K562 (cell line): ENCODE measurements around the gene GALNT7. TPM values are rescaled to one million over a fixed set of nuclear protein-coding genes. Genes with fewer than 3 reads are reported as not detected.

Experiments used
- AFF4 ChIP-seq: sonication (generic); formaldehyde crosslinking; IDR thresholded peaks from 2 replicates; pipeline ENCODE4 v1.8.0; 2023; ENCODE audit warnings: mild to moderate bottlenecking, missing genetic modification reagents
- ATF1 ChIP-seq, 2 experiments: fragments of 450-650 bp in 1 of 2; IDR thresholded peaks; 2 replicates each; pipeline ENCODE4 v1.6.1; 2016; ENCODE audit warnings: missing compliant biosample characterization in 1 of 2, missing genetic modification characterization in 1 of 2
- BRF1 ChIP-seq: IDR thresholded peaks from 3 replicates; pipeline ENCODE4 v1.6.1; 2011; ENCODE audit warnings: borderline replicate concordance, mild to moderate bottlenecking; ENCODE audit not compliant: insufficient read length; ENCODE audit errors: extremely low read depth
- CBFA2T2 ChIP-seq: fragments of 450-650 bp; conservative IDR thresholded peaks from 2 replicates; pipeline ENCODE4 v1.6.1; 2017; ENCODE audit warnings: mild to moderate bottlenecking
- CREM ChIP-seq: IDR thresholded peaks from 2 replicates; pipeline ENCODE4 v1.6.1; 2014; ENCODE audit warnings: antibody characterized with exemption, low read depth
- DMBX1 ChIP-seq: fragments of 250-450 bp; sonication (Bioruptor Pico); IDR thresholded peaks from 2 replicates; pipeline ENCODE4 v1.8.0; 2022; ENCODE audit warnings: inconsistent platforms, mild to moderate bottlenecking, moderate library complexity, borderline replicate concordance
- GABPB2 ChIP-seq: fragments of 250-450 bp; sonication (Bioruptor Pico); conservative IDR thresholded peaks from 2 replicates; pipeline ENCODE4 v1.5.1; 2021; ENCODE audit warnings: mild to moderate bottlenecking
- MBD1 ChIP-seq: fragments of 250-450 bp; sonication (Bioruptor Pico); IDR thresholded peaks from 2 replicates; pipeline ENCODE4 v1.8.0; 2022; ENCODE audit warnings: inconsistent platforms
- SIN3B ChIP-seq: fragments of 450-650 bp; IDR thresholded peaks from 2 replicates; pipeline ENCODE4 v1.6.1; 2017; ENCODE audit warnings: low read depth, mild to moderate bottlenecking, moderate library complexity
- SIRT6 ChIP-seq: IDR thresholded peaks from one replicate; pipeline ENCODE4 v1.6.1; 2012; ENCODE audit warnings: low read depth, mild to moderate bottlenecking, control low read depth, inconsistent platforms, low read length, moderate library complexity
- ZBTB7A ChIP-seq: IDR thresholded peaks from 2 replicates; pipeline ENCODE4 v1.6.1; 2011; ENCODE audit warnings: low read depth, mild to moderate bottlenecking, low read length, moderate library complexity, borderline replicate concordance; ENCODE audit not compliant: control insufficient read depth
- ZFP1 ChIP-seq: fragments of 450-650 bp; formaldehyde crosslinking; IDR thresholded peaks from 2 replicates; pipeline ENCODE4 v1.4.0; 2020; ENCODE audit warnings: mild to moderate bottlenecking, mixed read lengths
- ZFP30 ChIP-seq: fragments of 250-450 bp; sonication (Bioruptor Pico); IDR thresholded peaks from 2 replicates; pipeline ENCODE4 v1.8.0; 2022; ENCODE audit warnings: moderate library complexity, mild to moderate bottlenecking, inconsistent platforms, borderline replicate concordance
- ZNF253 ChIP-seq: fragments of 250-450 bp; sonication (Bioruptor Pico); conservative IDR thresholded peaks from 2 replicates; pipeline ENCODE4 v1.6.1; 2021; ENCODE audit warnings: mild to moderate bottlenecking
- ZNF347 ChIP-seq: fragments of 450-650 bp; formaldehyde crosslinking; IDR thresholded peaks from 2 replicates; pipeline ENCODE4 v1.4.0; 2020; ENCODE audit warnings: low read depth, mild to moderate bottlenecking, moderate library complexity
- ZNF75A ChIP-seq: fragments of 450-650 bp; formaldehyde crosslinking; IDR thresholded peaks from 2 replicates; pipeline ENCODE4 v1.4.0; 2020; ENCODE audit warnings: mild to moderate bottlenecking
- ZNF778 ChIP-seq: fragments of 450-650 bp; formaldehyde crosslinking; IDR thresholded peaks from 2 replicates; pipeline ENCODE4 v1.4.0; 2020; ENCODE audit warnings: mild to moderate bottlenecking, moderate library complexity
- polyA plus RNA-seq, 8 experiments: library from polyadenylated mRNA; depleted of rRNA in 4 of 8; stranded (reverse) in 5 of 8; unstranded in 3 of 8; fragments of >200 nt; fragmentation: Nextera tagmentation in 2 of 8; fragmentation: Illumina TruSeq in 1 of 8; extraction: Ambion mirVana in 2 of 8; extraction: Trizol in 1 of 8; gene quantifications; 2 replicates each; pipeline versions ENCODE4 v1.2.1 to v1.2.3, GENCODE V29; 2011 to 2014; ENCODE audit warnings: inconsistent platforms in 1 of 8, missing spikeins in 1 of 8
- total RNA-seq, 7 experiments: library from RNA; depleted of rRNA in 6 of 7; stranded (reverse); fragments of >200 nt in 6 of 7; fragmentation: Illumina TruSeq in 2 of 7; extraction: Trizol in 2 of 7; gene quantifications; 2 replicates each; pipeline versions ENCODE4 v1.2.1 to v1.2.3, GENCODE V29; 2011 to 2021; ENCODE audit warnings: low replicate concordance in 1 of 7
- TF ChIP-seq, protein P1 (sequence below): fragments of 450-650 bp; IDR thresholded peaks from 2 replicates; pipeline ENCODE4 v1.6.1; 2018; ENCODE audit not compliant: partially characterized antibody

GALNT7 gene
- total and polyA plus RNA-seq, 9 of the 15 experiments (the other 6 are each of a cell fraction or from before 2014, with no cell fraction given): 16.7 to 38.7 (median 31.1) TPM

DNA sequence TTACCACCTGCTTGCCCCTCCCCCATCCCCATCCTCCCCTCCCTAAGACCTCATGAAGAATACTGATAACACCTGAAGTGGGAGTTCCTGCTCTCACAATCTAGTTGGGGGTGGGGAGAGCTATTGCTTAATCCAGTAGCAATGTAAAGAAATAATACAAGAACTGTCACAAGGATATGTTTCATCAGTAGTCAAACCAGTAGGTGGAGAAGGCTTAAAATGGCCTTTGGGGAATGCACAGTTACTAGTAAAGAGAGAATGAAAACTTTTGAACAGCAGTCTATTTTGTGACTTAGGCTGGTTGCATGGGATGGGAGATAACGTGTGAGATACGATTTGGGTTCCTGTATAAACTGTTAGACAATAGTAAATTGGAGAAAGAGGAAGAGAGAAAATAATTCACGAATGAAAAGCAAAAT, 6.0 kb downstream of the GALNT7 start (continued):
- TF ChIP-seq, protein P1, sequence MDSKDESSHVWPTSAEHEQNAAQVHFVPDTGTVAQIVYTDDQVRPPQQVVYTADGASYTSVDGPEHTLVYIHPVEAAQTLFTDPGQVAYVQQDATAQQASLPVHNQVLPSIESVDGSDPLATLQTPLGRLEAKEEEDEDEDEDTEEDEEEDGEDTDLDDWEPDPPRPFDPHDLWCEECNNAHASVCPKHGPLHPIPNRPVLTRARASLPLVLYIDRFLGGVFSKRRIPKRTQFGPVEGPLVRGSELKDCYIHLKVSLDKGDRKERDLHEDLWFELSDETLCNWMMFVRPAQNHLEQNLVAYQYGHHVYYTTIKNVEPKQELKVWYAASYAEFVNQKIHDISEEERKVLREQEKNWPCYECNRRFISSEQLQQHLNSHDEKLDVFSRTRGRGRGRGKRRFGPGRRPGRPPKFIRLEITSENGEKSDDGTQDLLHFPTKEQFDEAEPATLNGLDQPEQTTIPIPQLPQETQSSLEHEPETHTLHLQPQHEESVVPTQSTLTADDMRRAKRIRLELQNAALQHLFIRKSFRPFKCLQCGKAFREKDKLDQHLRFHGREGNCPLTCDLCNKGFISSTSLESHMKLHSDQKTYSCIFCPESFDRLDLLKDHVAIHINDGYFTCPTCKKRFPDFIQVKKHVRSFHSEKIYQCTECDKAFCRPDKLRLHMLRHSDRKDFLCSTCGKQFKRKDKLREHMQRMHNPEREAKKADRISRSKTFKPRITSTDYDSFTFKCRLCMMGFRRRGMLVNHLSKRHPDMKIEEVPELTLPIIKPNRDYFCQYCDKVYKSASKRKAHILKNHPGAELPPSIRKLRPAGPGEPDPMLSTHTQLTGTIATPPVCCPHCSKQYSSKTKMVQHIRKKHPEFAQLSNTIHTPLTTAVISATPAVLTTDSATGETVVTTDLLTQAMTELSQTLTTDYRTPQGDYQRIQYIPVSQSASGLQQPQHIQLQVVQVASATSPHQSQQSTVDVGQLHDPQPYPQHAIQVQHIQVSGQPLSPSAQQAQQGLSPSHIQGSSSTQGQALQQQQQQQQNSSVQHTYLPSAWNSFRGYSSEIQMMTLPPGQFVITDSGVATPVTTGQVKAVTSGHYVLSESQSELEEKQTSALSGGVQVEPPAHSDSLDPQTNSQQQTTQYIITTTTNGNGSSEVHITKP: no peak
- TF ChIP-seq CBFA2T2: peak; percentile 74
- no peak for TF ChIP-seq ZNF75A (CRISPR knock-in tag)
- TF ChIP-seq ATF1 (CRISPR knock-in tag; IDR thresholded peaks at IDR 0.05): no peak
- TF ChIP-seq ATF1 (tag; IDR thresholded peaks at IDR 0.05): no peak
- no peak for TF ChIP-seq SIRT6
- TF ChIP-seq MBD1 (CRISPR knock-in tag): no peak
- TF ChIP-seq CREM: 0 out of 2 replicates have a peak, but pooled peaks have one; percentile 17
- no peak for TF ChIP-seq ZFP1
- no peak for TF ChIP-seq ZFP30 (CRISPR knock-in tag)
- no peak for TF ChIP-seq BRF1
- no peak for TF ChIP-seq DMBX1 (CRISPR knock-in tag)
- TF ChIP-seq ZBTB7A: peak; percentile 31; the same call in 1 of the 2 replicates
- TF ChIP-seq GABPB2 (CRISPR knock-in tag): no peak
- TF ChIP-seq ZNF347: no peak
- TF ChIP-seq ZNF778: no peak
- TF ChIP-seq SIN3B: no peak
- no peak for TF ChIP-seq ZNF253 (CRISPR knock-in tag)
- TF ChIP-seq AFF4 (CRISPR knock-in tag): no peak
